Esophagus muscularis mucosa (tissue), 4 donors: ENCODE results near the gene SPDL1. TPM values are rescaled to one million over a fixed set of nuclear protein-coding genes. Genes with fewer than 3 reads are reported as not detected.

Experiments used
- DNase-seq: peaks from one replicate; pipeline ENCODE4 v3.0.0-alpha.2; 2017; ENCODE audit errors: extremely low spot score
- H3K27ac ChIP-seq, 4 donors: fragments of 200-600 bp; sonication (generic); replicated peaks in 1 of 4; 1 replicate in 3 of 4; 2 replicates in 1 of 4; pipeline ENCODE4 v1.5.1; 2016 to 2019; ENCODE audit warnings: mild to moderate bottlenecking in 1 of 4
- H3K27me3 ChIP-seq, 4 donors: fragments of 200-600 bp; sonication (generic); one replicate each; pipeline versions ENCODE4 v1.5.1 to v1.6.0; 2016 to 2019
- H3K36me3 ChIP-seq, 4 donors: fragments of 200-600 bp; sonication (generic); one replicate each; pipeline ENCODE4 v1.5.1; 2016 to 2019
- H3K4me1 ChIP-seq, 4 donors: fragments of 200-600 bp; sonication (generic); one replicate each; pipeline ENCODE4 v1.5.1; 2016 to 2019
- H3K4me3 ChIP-seq, 4 donors: fragments of 200-600 bp; sonication (generic); 1 replicate in 2 of 4; 2 replicates in 2 of 4; pipeline ENCODE4 v1.5.1; 2016 to 2019; ENCODE audit warnings: mild to moderate bottlenecking in 4 of 4, moderate library complexity in 1 of 4
- H3K9me3 ChIP-seq, 4 donors: fragments of 200-600 bp; sonication (generic); 1 replicate in 3 of 4; 2 replicates in 1 of 4; pipeline ENCODE4 v1.5.1; 2016 to 2019
- CTCF ChIP-seq, 3 experiments: fragments of 200-600 bp in 2 of 3; fragments of 450-650 bp in 1 of 3; sonication (generic) in 2 of 3; IDR thresholded peaks; one replicate each; pipeline ENCODE4 v1.5.1; 2017 to 2019; ENCODE audit warnings: antibody characterized with exemption in 3 of 3, mild to moderate bottlenecking in 2 of 3, moderate library complexity in 1 of 3
- EP300 ChIP-seq: sonication (generic); formaldehyde crosslinking; IDR thresholded peaks from one replicate; pipeline ENCODE4 v1.6.1; 2017; ENCODE audit warnings: antibody characterized with exemption
- POLR2A ChIP-seq: fragments of 450-650 bp; IDR thresholded peaks from one replicate; pipeline ENCODE4 v1.6.1; 2017; ENCODE audit warnings: antibody characterized with exemption, moderate library complexity, mild to moderate bottlenecking, low read depth
- POLR2AphosphoS5 ChIP-seq, 2 donors: sonication (generic); formaldehyde crosslinking; IDR thresholded peaks; one replicate each; pipeline ENCODE4 v1.6.1; 2017; ENCODE audit warnings: antibody characterized with exemption in 2 of 2
- WGBS: methylation state at CpG from one replicate; pipeline ENCODE4 v1.1.5; 2018; 5-methylcytosine and 5-hydroxymethylcytosine counted together
- intact Hi-C: fragments of 100-400 bp; cut with DNase I; formaldehyde crosslinking; loops from one replicate; pipeline ENCODE4 v1.15.1; 2023
- total RNA-seq, 4 donors: library from RNA; depleted of rRNA; stranded (reverse); fragments of >200 nt; gene quantifications; one replicate each; pipeline versions ENCODE4 v1.1.0 to v1.2.1, GENCODE V29; 2016

Gene SPDL1
- total RNA-seq, 4 donors from 2014 or later = 3.5 to 12.0 (median 7.0) TPM

- Histone ChIP-seq H3K27me3 (no peaks in the 10 kb centered on the region), H3K36me3 (no peaks in the 10 kb centered on the region), H3K4me1 (peaks cover 0 to 4% (median 2%) of the 10 kb centered on the region in 4 donors), H3K9me3 (no peaks in the 10 kb centered on the region), H3K4me3 (no peak overlapping the region), H3K27ac (no peak overlapping the region)
- 49% methylated on average over 5 of the region's 5 CpGs for WGBS
- intact Hi-C loops = no loop called here
- no peak for TF ChIP-seq EP300
- no peak for TF ChIP-seq POLR2A
- DNase-seq = no peak
These were observed 9.4 kb upstream of the SPDL1 start for GRCh38 chr5:169574134-169574646.

- no peak overlapping the region for H3K27ac ChIP-seq
These were observed 7.4 kb upstream of the SPDL1 start for GRCh38 chr5:169576181-169576598.

GRCh38 chr5:169577951-169578350 is 5.6 kb upstream of the SPDL1 start:
- no peak overlapping the region for H3K4me3 ChIP-seq
- WGBS = 41% methylated on average over 1 of the region's 1 CpG
- intact Hi-C loops = no loop called here
- peaks cover 0 to 14% (median 7%) of the 10 kb centered on the region in 4 donors for H3K4me1 ChIP-seq
- TF ChIP-seq POLR2A (no peak), CTCF (IDR thresholded peaks at IDR 0.05) (peak; percentile 14 to 37 (median 30))
- H3K36me3 ChIP-seq = no peaks in the 10 kb centered on the region
- H3K27ac ChIP-seq = no peak overlapping the region
- no peak for DNase-seq
- no peaks in the 10 kb centered on the region for H3K27me3 ChIP-seq
- H3K9me3 ChIP-seq = no peaks in the 10 kb centered on the region

More at GRCh38 chr5:169576181-169576598, 7.4 kb upstream of the SPDL1 start:
- Histone ChIP-seq H3K9me3 (no peaks in the 10 kb centered on the region), H3K36me3 (no peaks in the 10 kb centered on the region), H3K27me3 (no peaks in the 10 kb centered on the region), H3K4me1 (peaks cover 0 to 6% (median 3%) of the 10 kb centered on the region in 4 donors), H3K4me3 (no peak overlapping the region)
- TF ChIP-seq EP300 (no peak), POLR2A (no peak), POLR2AphosphoS5 (IDR thresholded peaks at IDR 0.05) (peak; percentile 14 to 80), CTCF (IDR thresholded peaks at IDR 0.05) (no peak)
- intact Hi-C loops = no loop called here
- 24% methylated on average over 3 of the region's 3 CpGs for WGBS
- DNase-seq = no peak

GRCh38 chr5:169580964-169581363 is 2.6 kb upstream of the SPDL1 start:
- H3K4me3 ChIP-seq = no peak overlapping the region
- no peaks in the 10 kb centered on the region for H3K27me3 ChIP-seq
- 75% methylated on average over 5 of the region's 5 CpGs for WGBS
- H3K9me3 ChIP-seq = no peaks in the 10 kb centered on the region
- H3K36me3 ChIP-seq = no peaks in the 10 kb centered on the region
- no peak for DNase-seq
- H3K27ac ChIP-seq = no peak overlapping the region
- peaks cover 5 to 32% (median 18%) of the 10 kb centered on the region in 4 donors for H3K4me1 ChIP-seq
- intact Hi-C loops = loop anchor here (2.0 to 10.0 kb wide), 4 partner anchors 276 to 1096 kb away; partner anchors contain the start of genes RARS1 and SLIT3
- TF ChIP-seq CTCF (IDR thresholded peaks at IDR 0.05) (no peak), EP300 (no peak), POLR2A (no peak), POLR2AphosphoS5 (IDR thresholded peaks at IDR 0.05) (no peak)

GRCh38 chr5:169581580-169582227 is 1.9 kb upstream of the SPDL1 start:
- H3K27me3 ChIP-seq = no peaks in the 10 kb centered on the region
- TF ChIP-seq EP300 = no peak
- peak in 1 of 2 donors; percentile 37 for TF ChIP-seq POLR2AphosphoS5 (IDR thresholded peaks at IDR 0.05)
- TF ChIP-seq CTCF (IDR thresholded peaks at IDR 0.05) = peak; percentile 83 to 95 (median 84)
- TF ChIP-seq POLR2A = no peak
- no peak for DNase-seq
- peaks cover 5 to 32% (median 18%) of the 10 kb centered on the region in 4 donors for H3K4me1 ChIP-seq
- H3K9me3 ChIP-seq = no peaks in the 10 kb centered on the region
- H3K36me3 ChIP-seq = no peaks in the 10 kb centered on the region
- H3K27ac ChIP-seq = no peak overlapping the region
- H3K4me3 ChIP-seq = no peak overlapping the region
- 20% methylated on average over 6 of the region's 6 CpGs for WGBS
- intact Hi-C loops = loop anchor here (2.0 to 10.0 kb wide), 4 partner anchors 277 to 1097 kb away; partner anchors contain the start of genes RARS1 and SLIT3
